ENCODE measurements around the gene GABPB1. TPM values are rescaled to one million over a fixed set of nuclear protein-coding genes. Genes with fewer than 3 reads are reported as not detected.
A peak's percentile ranks its signal among the peaks of the same experiment; 100 is the strongest.
"Not testable (repeated sequence)": the region's sequence is repeated elsewhere in the genome, so short reads cannot be mapped to it uniquely, and the experiment has no call there.

The GABPB1 gene
- 29.1 and 31.2 TPM in 2 replicates for total RNA-seq (2012; rRNA removed)

DNA sequence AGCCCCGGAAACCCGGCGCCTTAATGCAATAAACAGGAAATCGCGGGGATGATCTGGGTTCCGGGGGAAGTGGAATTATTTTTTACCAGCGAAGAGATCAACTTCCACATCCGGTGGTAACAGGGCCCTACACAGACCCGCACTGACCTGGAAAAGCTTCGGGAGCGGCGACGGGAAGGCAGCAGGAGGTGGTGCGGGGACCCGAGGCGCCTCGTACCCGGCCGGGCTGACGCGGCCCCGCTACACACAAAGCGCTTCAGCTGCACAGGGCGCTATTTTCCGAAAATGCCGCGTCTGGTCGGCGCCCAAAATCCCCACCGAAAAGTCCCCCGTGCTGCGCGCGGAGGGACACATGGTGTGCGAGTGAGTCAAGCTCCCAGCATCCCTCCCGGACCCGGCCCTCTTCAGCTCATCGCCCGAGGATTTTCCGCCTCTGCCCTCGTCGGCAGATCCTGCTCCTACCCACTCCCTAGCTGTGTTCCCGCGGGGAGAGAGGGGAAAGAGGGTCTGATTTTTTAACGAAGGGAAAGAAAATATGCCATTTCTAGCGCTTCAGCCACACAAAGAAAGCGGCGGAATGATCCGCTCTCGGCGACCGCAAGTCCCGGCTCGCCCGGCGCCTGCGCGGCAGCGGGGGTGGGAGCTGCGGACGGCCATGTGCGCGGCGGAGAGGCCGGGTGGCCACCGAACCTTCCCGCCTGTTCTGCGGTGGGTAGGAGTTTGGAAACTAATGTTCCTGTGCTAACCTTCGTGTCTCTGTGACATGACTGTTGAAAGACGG, at the start of gene GABPB1:
Gene GABPB1 (minus strand): TSS at position 361 of the 781 bp plus-strand sequence. CDS start 45,400 bp downstream, outside the sequence.
- Histone ChIP-seq H3K27me3 (ENCODE audit: control insufficient read depth, insufficient read depth, low read length) (no peaks in the 10 kb centered on the region), H3K9ac (ENCODE audit: low read depth, low read length) (peak within 1 kb of the TSS; percentile 100), H3K4me3 (ENCODE audit: low read length) (peak within 1 kb of the TSS; percentile 92), H3K4me1 (ENCODE audit: control insufficient read depth, insufficient read depth, low read length) (peaks cover 17% of the 10 kb centered on the region), H3K36me3 (ENCODE audit: insufficient read depth, low read length) (peaks cover 17% of the 10 kb centered on the region), H3K9me3 (replicated peaks; ENCODE audit: low read length) (no peaks in the 10 kb centered on the region), H3K4me2 (ENCODE audit: low read length) (peak within 1 kb of the TSS; percentile 92)

DNA sequence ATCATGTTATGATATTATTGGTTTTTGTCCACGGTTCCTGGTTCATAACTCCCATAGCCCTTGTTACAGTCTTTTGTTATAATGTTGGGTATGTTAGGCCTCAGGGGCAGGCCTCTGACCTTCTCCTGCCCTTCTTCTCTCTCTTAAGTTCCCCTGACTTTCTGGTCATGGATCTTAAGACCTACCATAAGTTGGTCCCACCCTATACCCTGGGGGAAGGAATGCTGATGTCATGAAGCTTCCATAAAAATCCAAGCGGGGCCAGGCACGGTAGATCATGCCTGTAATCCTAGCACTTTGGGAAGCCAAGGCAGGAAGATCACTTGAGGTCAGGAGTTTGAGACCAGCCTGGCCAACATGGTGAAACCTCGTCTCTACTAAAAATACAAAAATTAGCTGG, 36.6 kb upstream of the GABPB1 start:
- H3K4me1 ChIP-seq (ENCODE audit: control insufficient read depth, insufficient read depth, low read length); H3K9me3 ChIP-seq (replicated peaks; ENCODE audit: low read length); H3K4me2 ChIP-seq (ENCODE audit: low read length); H3K9ac ChIP-seq (ENCODE audit: low read depth, low read length); H3K4me3 ChIP-seq (ENCODE audit: low read length); H3K36me3 ChIP-seq (ENCODE audit: insufficient read depth, low read length); H3K27me3 ChIP-seq (ENCODE audit: control insufficient read depth, insufficient read depth, low read length): not testable (repeated sequence)

DNA sequence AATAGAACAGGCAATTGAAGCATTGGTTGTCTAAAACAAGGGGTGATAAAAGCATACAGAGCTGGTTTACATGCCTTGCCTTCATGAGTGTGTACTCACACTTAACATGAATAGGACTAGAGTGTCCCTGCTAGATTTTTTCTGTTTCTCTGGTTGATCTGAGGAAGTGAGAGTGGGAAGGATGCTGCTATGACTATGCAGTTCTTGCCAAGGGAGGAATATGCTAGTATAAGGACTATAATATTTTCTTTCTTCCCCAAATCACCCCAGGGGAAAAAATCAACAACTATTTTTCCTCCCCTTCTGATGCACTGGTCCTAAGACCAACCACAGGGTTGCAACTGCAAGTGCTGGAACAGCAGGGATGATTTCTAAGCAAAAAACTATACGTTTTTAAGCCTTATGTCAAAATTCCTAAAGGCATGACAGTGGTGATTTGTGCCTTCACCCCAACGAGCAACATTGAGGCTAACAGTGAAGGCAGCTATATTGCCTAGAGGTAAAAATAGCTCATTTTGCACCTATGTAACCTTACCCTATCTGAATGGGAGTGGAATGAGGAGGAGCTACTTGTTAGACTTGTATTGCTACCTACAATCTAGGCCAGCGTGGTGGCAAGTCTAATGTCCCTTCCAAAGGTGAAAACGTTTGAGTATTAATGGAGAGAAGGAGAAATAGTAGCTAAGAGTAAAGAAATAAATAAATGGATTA, 35.7 kb upstream of the GABPB1 start:
- Histone ChIP-seq H3K4me2 (ENCODE audit: low read length) (no peak overlapping the region), H3K4me3 (ENCODE audit: low read length) (no peak overlapping the region), H3K9me3 (replicated peaks; ENCODE audit: low read length) (no peaks in the 10 kb centered on the region), H3K36me3 (ENCODE audit: insufficient read depth, low read length) (no peaks in the 10 kb centered on the region), H3K27me3 (ENCODE audit: control insufficient read depth, insufficient read depth, low read length) (no peaks in the 10 kb centered on the region), H3K9ac (ENCODE audit: low read depth, low read length) (no peak overlapping the region), H3K4me1 (ENCODE audit: control insufficient read depth, insufficient read depth, low read length) (no peaks in the 10 kb centered on the region)

DNA sequence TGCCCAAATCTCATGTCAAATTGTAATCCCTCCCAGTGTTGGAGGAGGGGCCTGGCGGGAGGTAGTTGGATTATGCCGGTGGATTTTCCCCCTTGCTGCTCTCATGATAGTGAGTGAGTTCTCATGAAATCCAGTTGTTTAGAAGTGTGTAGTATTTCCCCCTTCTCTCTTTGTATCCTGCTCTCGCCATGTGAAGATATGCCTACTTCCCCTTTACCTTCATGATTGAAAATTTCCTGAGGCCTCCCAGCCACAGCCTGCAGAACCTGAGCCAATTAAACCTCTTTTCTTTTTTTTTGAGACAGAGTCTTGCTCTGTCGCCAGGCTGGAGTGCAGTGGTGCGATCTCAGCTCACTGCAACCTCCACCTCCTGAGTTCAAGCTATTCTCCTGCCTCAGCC, 27.4 kb upstream of the GABPB1 start:
- not testable (repeated sequence) for H3K27me3 ChIP-seq (ENCODE audit: control insufficient read depth, insufficient read depth, low read length); H3K36me3 ChIP-seq (ENCODE audit: insufficient read depth, low read length); H3K9ac ChIP-seq (ENCODE audit: low read depth, low read length); H3K9me3 ChIP-seq (replicated peaks; ENCODE audit: low read length); H3K4me3 ChIP-seq (ENCODE audit: low read length); H3K4me1 ChIP-seq (ENCODE audit: control insufficient read depth, insufficient read depth, low read length); H3K4me2 ChIP-seq (ENCODE audit: low read length)

DNA sequence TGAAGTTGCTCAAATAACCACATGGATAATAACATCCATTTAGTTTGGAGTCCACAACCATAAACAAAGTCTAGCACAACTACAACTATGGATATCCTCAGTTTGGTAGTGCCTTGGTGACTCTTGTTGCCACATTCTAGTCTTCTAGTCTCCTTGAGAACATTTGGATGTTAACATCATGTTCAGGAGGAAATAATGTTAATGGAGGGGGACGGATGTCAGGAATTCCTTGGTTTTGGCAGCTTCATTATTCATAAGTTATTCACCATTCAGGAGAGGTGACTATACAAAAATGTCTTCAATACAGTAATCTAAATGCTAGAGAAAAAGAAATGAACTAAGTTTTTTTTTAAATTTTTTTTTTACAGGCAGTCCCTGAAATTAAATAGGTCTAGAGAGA, 26.4 kb upstream of the GABPB1 start:
- H3K9me3 ChIP-seq (replicated peaks; ENCODE audit: low read length) = no peaks in the 10 kb centered on the region
- H3K4me1 ChIP-seq (ENCODE audit: control insufficient read depth, insufficient read depth, low read length) = no peaks in the 10 kb centered on the region
- H3K9ac ChIP-seq (ENCODE audit: low read depth, low read length) = no peak overlapping the region
- H3K27me3 ChIP-seq (ENCODE audit: control insufficient read depth, insufficient read depth, low read length) = no peaks in the 10 kb centered on the region
- H3K36me3 ChIP-seq (ENCODE audit: insufficient read depth, low read length) = no peaks in the 10 kb centered on the region
- H3K4me3 ChIP-seq (ENCODE audit: low read length) = no peak overlapping the region
- no peak overlapping the region for H3K4me2 ChIP-seq (ENCODE audit: low read length)

DNA sequence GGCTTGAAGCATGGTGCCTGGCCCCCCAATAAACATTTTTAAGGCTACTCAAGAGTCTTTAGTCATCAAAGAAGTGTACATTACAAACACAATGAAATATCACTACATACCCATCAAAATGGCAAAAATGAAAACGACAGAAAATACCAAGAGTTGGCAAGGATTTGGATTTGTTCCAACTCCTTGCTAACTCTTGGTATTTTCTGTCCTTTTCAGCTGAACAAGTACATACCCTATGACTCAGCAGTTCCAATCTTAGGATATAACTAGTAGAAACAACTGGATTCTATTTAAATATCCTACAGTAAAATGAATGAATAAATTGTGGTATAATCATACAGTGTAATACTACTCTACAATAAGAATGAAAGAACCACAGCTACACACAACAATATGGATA, 25.1 kb upstream of the GABPB1 start:
- H3K9ac ChIP-seq (ENCODE audit: low read depth, low read length) = no peak overlapping the region
- no peaks in the 10 kb centered on the region for H3K4me1 ChIP-seq (ENCODE audit: control insufficient read depth, insufficient read depth, low read length)
- H3K27me3 ChIP-seq (ENCODE audit: control insufficient read depth, insufficient read depth, low read length) = no peaks in the 10 kb centered on the region
- H3K4me2 ChIP-seq (ENCODE audit: low read length) = no peak overlapping the region
- no peaks in the 10 kb centered on the region for H3K9me3 ChIP-seq (replicated peaks; ENCODE audit: low read length)
- H3K4me3 ChIP-seq (ENCODE audit: low read length) = no peak overlapping the region
- H3K36me3 ChIP-seq (ENCODE audit: insufficient read depth, low read length) = no peaks in the 10 kb centered on the region

DNA sequence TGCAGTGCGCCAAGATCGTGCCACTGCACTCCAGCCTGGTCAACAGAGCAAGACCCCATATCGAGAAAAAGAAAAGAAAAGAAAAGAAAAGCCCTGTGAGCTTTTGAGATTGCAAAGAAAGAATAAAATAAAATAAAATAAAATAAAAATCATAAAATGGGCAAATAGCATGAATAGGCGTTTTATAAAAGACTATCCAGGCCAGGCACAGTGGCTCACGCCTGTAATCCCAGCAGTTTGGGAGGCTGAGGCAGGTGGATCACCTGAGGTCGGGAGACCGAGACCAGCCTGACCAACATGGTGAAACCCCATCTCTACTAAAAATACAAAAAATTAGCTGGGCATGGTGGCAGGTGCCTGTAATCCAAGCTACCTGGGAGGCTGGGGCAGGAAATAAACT, 24.4 kb upstream of the GABPB1 start:
- H3K36me3 ChIP-seq (ENCODE audit: insufficient read depth, low read length); H3K27me3 ChIP-seq (ENCODE audit: control insufficient read depth, insufficient read depth, low read length); H3K4me2 ChIP-seq (ENCODE audit: low read length); H3K9ac ChIP-seq (ENCODE audit: low read depth, low read length); H3K4me3 ChIP-seq (ENCODE audit: low read length); H3K9me3 ChIP-seq (replicated peaks; ENCODE audit: low read length); H3K4me1 ChIP-seq (ENCODE audit: control insufficient read depth, insufficient read depth, low read length): not testable (repeated sequence)

DNA sequence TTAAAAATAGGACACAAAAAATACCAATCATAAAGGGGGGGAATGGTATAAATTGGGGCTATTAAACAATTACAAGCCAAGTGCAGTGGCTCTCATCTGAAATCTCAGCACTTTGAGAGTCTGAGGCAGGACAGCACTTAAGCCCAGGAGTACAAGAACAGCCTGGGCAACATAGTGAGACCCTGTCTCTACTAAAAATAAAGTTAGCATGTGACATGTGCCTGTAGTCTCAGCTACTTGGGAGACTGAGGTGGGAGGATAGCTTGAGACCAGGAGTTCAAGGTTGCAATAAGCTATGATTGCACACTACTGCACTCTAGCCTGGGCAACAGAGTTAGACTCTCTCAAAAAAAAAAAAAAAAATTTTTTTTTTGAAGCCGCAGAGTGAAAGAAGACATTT, 23.8 kb upstream of the GABPB1 start:
- Histone ChIP-seq H3K9me3 (replicated peaks; ENCODE audit: low read length) (no peaks in the 10 kb centered on the region), H3K27me3 (ENCODE audit: control insufficient read depth, insufficient read depth, low read length) (no peaks in the 10 kb centered on the region), H3K4me3 (ENCODE audit: low read length) (no peak overlapping the region), H3K9ac (ENCODE audit: low read depth, low read length) (no peak overlapping the region), H3K36me3 (ENCODE audit: insufficient read depth, low read length) (no peaks in the 10 kb centered on the region), H3K4me1 (ENCODE audit: control insufficient read depth, insufficient read depth, low read length) (no peaks in the 10 kb centered on the region), H3K4me2 (ENCODE audit: low read length) (no peak overlapping the region)

DNA sequence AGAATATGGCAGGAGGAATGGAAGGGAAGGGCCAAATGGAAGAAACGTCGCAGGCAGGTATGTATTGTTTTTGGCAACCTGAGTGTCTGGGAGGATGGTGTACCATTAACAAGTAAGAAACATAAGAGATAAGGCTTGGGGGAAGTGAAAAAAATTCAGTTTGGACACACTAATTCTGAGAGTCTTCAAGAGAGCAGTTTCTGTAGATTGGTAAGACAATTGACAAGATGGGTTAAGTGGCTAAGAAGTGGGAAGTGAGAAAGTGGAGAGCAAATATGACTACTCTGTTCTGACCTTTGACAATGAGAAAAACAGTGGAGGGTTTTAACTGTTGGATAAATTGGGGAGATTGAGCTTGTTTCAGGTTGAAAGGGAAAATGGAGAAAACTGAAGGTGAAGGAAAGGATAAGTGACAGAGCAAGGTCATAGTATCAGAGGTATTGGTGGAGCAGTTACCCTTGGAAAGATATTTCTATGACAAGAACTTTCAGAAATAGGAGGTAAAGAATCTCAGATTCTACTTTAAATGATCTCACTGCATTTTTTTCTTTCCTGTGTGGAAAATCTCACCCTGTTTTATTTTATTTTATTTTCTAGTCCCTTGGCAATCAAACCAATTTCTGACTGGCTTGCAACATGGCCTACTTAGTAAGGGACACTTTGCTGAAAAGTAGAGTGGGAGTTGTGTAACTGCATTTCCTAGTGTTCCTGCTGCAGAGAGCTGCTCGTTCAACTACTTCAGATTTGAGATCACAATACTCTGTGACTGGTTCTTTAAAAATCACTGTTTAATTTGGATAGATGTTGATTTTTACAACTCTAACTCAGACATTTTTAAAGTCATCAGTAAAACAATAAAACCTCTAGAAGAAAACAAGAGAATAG, 23.1 kb upstream of the GABPB1 start:
- Histone ChIP-seq H3K4me1 (ENCODE audit: control insufficient read depth, insufficient read depth, low read length) (no peaks in the 10 kb centered on the region), H3K4me3 (ENCODE audit: low read length) (no peak overlapping the region), H3K27me3 (ENCODE audit: control insufficient read depth, insufficient read depth, low read length) (no peaks in the 10 kb centered on the region), H3K36me3 (ENCODE audit: insufficient read depth, low read length) (no peaks in the 10 kb centered on the region), H3K4me2 (ENCODE audit: low read length) (no peak overlapping the region), H3K9ac (ENCODE audit: low read depth, low read length) (no peak overlapping the region), H3K9me3 (replicated peaks; ENCODE audit: low read length) (no peaks in the 10 kb centered on the region)

DNA sequence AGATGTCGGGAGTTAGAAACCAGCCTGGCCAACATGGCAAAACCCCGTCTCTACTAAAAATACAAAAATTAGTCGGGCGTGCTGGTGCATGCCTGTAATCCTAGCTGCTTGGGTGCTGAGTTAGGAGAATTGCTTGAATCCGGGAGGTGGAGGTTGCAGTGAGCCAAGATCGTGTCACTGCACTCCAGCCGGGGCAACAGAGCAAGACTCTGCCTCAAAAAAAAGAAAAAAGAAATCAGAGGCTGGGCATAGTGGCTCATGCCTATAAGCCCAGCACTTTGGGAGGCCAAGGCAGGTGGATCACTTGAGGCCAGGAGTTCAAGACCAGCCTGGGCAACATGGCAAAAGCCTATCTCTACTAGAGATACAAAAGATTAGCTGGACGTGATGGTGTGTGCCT, 14.6 kb upstream of the GABPB1 start:
- not testable (repeated sequence) for H3K4me2 ChIP-seq (ENCODE audit: low read length); H3K27me3 ChIP-seq (ENCODE audit: control insufficient read depth, insufficient read depth, low read length); H3K9ac ChIP-seq (ENCODE audit: low read depth, low read length); H3K4me1 ChIP-seq (ENCODE audit: control insufficient read depth, insufficient read depth, low read length); H3K36me3 ChIP-seq (ENCODE audit: insufficient read depth, low read length); H3K4me3 ChIP-seq (ENCODE audit: low read length); H3K9me3 ChIP-seq (replicated peaks; ENCODE audit: low read length)

DNA sequence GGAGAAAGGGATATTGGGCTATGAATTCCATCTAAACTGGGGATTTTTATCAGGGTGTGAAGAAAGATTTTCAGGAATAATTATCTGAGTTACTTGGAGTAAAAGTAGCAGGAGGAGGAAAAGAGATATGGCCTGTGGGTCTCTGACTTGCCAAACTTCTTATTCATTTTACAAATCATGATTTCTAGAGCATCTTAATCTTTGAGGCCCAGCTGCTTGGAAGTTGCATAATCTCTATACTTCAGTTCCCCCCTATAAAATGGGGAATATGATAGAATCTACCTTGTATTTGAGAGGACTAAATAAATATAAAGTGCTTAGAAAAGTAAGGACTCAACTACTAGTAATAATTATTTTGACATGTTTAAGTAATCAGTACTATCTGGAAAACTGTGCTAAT, 11.0 kb upstream of the GABPB1 start:
- no peak overlapping the region for H3K4me2 ChIP-seq (ENCODE audit: low read length)
- H3K4me1 ChIP-seq (ENCODE audit: control insufficient read depth, insufficient read depth, low read length) = no peaks in the 10 kb centered on the region
- peaks cover 16% of the 10 kb centered on the region for H3K36me3 ChIP-seq (ENCODE audit: insufficient read depth, low read length)

More for the DNA sequence above, 11.0 kb upstream of the GABPB1 start:
- Histone ChIP-seq H3K27me3 (ENCODE audit: control insufficient read depth, insufficient read depth, low read length) (no peaks in the 10 kb centered on the region), H3K9ac (ENCODE audit: low read depth, low read length) (no peak overlapping the region), H3K4me3 (ENCODE audit: low read length) (no peak overlapping the region), H3K9me3 (replicated peaks; ENCODE audit: low read length) (no peaks in the 10 kb centered on the region)
